GM12873 (cell line): ENCODE results near the gene RNU2-1.

Experiments used
- CTCF ChIP-seq: IDR thresholded peaks from 2 replicates; pipeline ENCODE4 v1.5.1; 2012; ENCODE audit warnings: low read depth, mild to moderate bottlenecking, moderate library complexity, low read length, control low read depth; ENCODE audit not compliant: insufficient read depth; ENCODE audit errors: missing control alignments

The RNU2-1 gene

GRCh38 chr17:43211480-43212402, 22.0 kb downstream of the RNU2-1 start, which contains the start of gene TMEM106A:
TMEM106A (plus strand) TSS chr17:43211875; CDS start chr17:43213042, 1,167 bp downstream.
- peak; percentile 59 for TF ChIP-seq CTCF

GRCh38 chr17:43211123-43211479, 22.7 kb downstream of the RNU2-1 start:
- TF ChIP-seq CTCF, result no peak

- TF ChIP-seq CTCF, result no peak
These were observed 23.2 kb downstream of the RNU2-1 start for GRCh38 chr17:43210576-43210975.

GRCh38 chr17:43200127-43200526, 33.6 kb downstream of the RNU2-1 start:
- TF ChIP-seq CTCF, result no peak

- no peak for TF ChIP-seq CTCF
These were observed 34.1 kb downstream of the RNU2-1 start for GRCh38 chr17:43199633-43200032.

- TF ChIP-seq CTCF, result no peak
These were observed 40.5 kb downstream of the RNU2-1 start for GRCh38 chr17:43193251-43193650.

- no peak for TF ChIP-seq CTCF
These were observed 49.9 kb downstream of the RNU2-1 start for GRCh38 chr17:43183921-43184320.
